HG02943 (cell line): ENCODE results near the gene PIP5K1B.

Experiments
- ATAC-seq: cut with Tn5 transposase; IDR thresholded peaks from one replicate; pipeline ENCODE4 v1.9.1; 2021; ENCODE audit warnings: mild to moderate bottlenecking, low read depth, moderate library complexity; ENCODE audit not compliant: unreplicated experiment

The PIP5K1B gene

GRCh38 chr9:68802525-68803015, 97.5 kb downstream of the PIP5K1B start:
- peak; percentile 96 for ATAC-seq

GRCh38 chr9:68804911-68805889, 100.2 kb downstream of the PIP5K1B start:
- no peak for ATAC-seq

- ATAC-seq: no peak
These were observed 101.0 kb downstream of the PIP5K1B start for GRCh38 chr9:68805890-68806517.

GRCh38 chr9:68808338-68808890, 103.4 kb downstream of the PIP5K1B start:
- no peak for ATAC-seq

- no peak for ATAC-seq
These were observed 112.2 kb downstream of the PIP5K1B start for GRCh38 chr9:68817079-68817875.

- no peak for ATAC-seq
These were observed 114.0 kb downstream of the PIP5K1B start for GRCh38 chr9:68819065-68819464.

- ATAC-seq: no peak
These were observed 116.9 kb downstream of the PIP5K1B start for GRCh38 chr9:68821911-68822310.

GRCh38 chr9:68822596-68823165, 117.6 kb downstream of the PIP5K1B start:
- ATAC-seq: no peak

GRCh38 chr9:68825762-68826472, 120.9 kb downstream of the PIP5K1B start:
- ATAC-seq: no peak

GRCh38 chr9:68827837-68828744, 123.1 kb downstream of the PIP5K1B start:
- no peak for ATAC-seq

GRCh38 chr9:68832101-68832500, 127.1 kb downstream of the PIP5K1B start:
- no peak for ATAC-seq

GRCh38 chr9:68832861-68833518, 128.0 kb downstream of the PIP5K1B start:
- ATAC-seq: no peak

- ATAC-seq: no peak
These were observed 130.0 kb downstream of the PIP5K1B start for GRCh38 chr9:68834931-68835520.

- no peak for ATAC-seq
These were observed 131.7 kb downstream of the PIP5K1B start for GRCh38 chr9:68836788-68837187.

- no peak for ATAC-seq
These were observed 133.2 kb downstream of the PIP5K1B start for GRCh38 chr9:68838245-68838644.

- ATAC-seq: no peak
These were observed 136.4 kb downstream of the PIP5K1B start for GRCh38 chr9:68841276-68842052.

- no peak for ATAC-seq
These were observed 137.5 kb downstream of the PIP5K1B start for GRCh38 chr9:68842568-68842967.
